CD8-positive, alpha-beta memory T cell (primary cell): ENCODE data around the gene FST. TPM values are rescaled to one million over a fixed set of nuclear protein-coding genes. Genes with fewer than 3 reads are reported as not detected.

ENCODE experiments used
- CTCF ChIA-PET: fragments of 350-600 bp; sonication (Branson Sonifier 250); formaldehyde crosslinking; loops from one replicate; lab custom pipeline; 2021; ENCODE audit warnings: antibody characterized with exemption; lab: Charles Lee
- POLR2A ChIA-PET: fragments of 350-600 bp; sonication (Branson Sonifier 250); formaldehyde crosslinking; loops from one replicate; lab custom pipeline; 2021; ENCODE audit warnings: antibody characterized with exemption; lab: Charles Lee
- DNase-seq, 5 donors: peaks; one replicate each; pipeline versions ENCODE4 v3.0.0 to v3.0.0-alpha.2; 2020 to 2022; ENCODE audit warnings: mixed read lengths in 1 of 5
- H3K27ac ChIP-seq: one replicate; pipeline ENCODE4 v1.7.0; 2013; ENCODE audit warnings: low read depth, mild to moderate bottlenecking, low read length, moderate library complexity
- H3K27me3 ChIP-seq: 2 replicates; pipeline ENCODE4 v1.7.0; 2013; ENCODE audit warnings: low read length, mild to moderate bottlenecking; ENCODE audit not compliant: insufficient read depth, poor library complexity, severe bottlenecking
- H3K36me3 ChIP-seq: 2 replicates; pipeline ENCODE4 v1.7.0; 2013; ENCODE audit warnings: mild to moderate bottlenecking, low read length, moderate library complexity; ENCODE audit not compliant: insufficient read depth
- H3K4me1 ChIP-seq: 2 replicates; pipeline ENCODE4 v1.7.0; 2013; ENCODE audit warnings: mild to moderate bottlenecking, low read length, moderate library complexity; ENCODE audit not compliant: insufficient read depth
- H3K4me3 ChIP-seq: 2 replicates; pipeline ENCODE4 v1.7.0; 2013; ENCODE audit warnings: mild to moderate bottlenecking, low read length
- H3K9me3 ChIP-seq: 2 replicates; pipeline ENCODE4 v1.7.0; 2013; ENCODE audit warnings: mild to moderate bottlenecking, low read length
- H3K27ac Mint-ChIP-seq, 8 donors: one replicate each; pipeline ENCODE4 v1.8.0; 2020 to 2021; ENCODE audit warnings: mixed read lengths in 8 of 8, mild to moderate bottlenecking in 6 of 8, inconsistent platforms in 3 of 8, moderate library complexity in 3 of 8
- H3K27me3 Mint-ChIP-seq, 2 donors: one replicate each; pipeline ENCODE4 v1.8.0; 2020 to 2021; ENCODE audit warnings: mixed read lengths in 2 of 2, mild to moderate bottlenecking in 1 of 2, moderate library complexity in 1 of 2
- H3K36me3 Mint-ChIP-seq, 3 donors: one replicate each; pipeline ENCODE4 v1.8.0; 2020 to 2021; ENCODE audit warnings: mixed read lengths in 3 of 3, inconsistent platforms in 1 of 3, mild to moderate bottlenecking in 1 of 3
- H3K4me1 Mint-ChIP-seq, 3 donors: one replicate each; pipeline ENCODE4 v1.8.0; 2020 to 2021; ENCODE audit warnings: mixed read lengths in 3 of 3, inconsistent platforms in 1 of 3, mild to moderate bottlenecking in 1 of 3
- H3K4me3 Mint-ChIP-seq, 7 donors: one replicate each; pipeline ENCODE4 v1.8.0; 2020 to 2021; ENCODE audit warnings: mixed read lengths in 7 of 7, mild to moderate bottlenecking in 6 of 7, moderate library complexity in 4 of 7, inconsistent platforms in 2 of 7
- H3K9me3 Mint-ChIP-seq, 5 donors: one replicate each; pipeline ENCODE4 v1.8.0; 2020 to 2022; ENCODE audit warnings: mixed read lengths in 5 of 5, mild to moderate bottlenecking in 3 of 5, moderate library complexity in 2 of 5, inconsistent platforms in 1 of 5
- polyA plus RNA-seq: library from polyadenylated mRNA; unstranded; fragments of 300-500 nt; fragmentation: Illumina TruSeq; gene quantifications from one replicate; pipeline ENCODE4 v1.2.3, GENCODE V29; 2021
- total RNA-seq, 2 experiments: library from RNA; stranded (reverse); gene quantifications; one replicate each; pipeline ENCODE4 v1.2.3, GENCODE V29; 2021

FST gene
- total and polyA plus RNA-seq, 3 experiments from 2014 or later: 0.13 TPM; not detected in 2

- no peak for DNase-seq
- ChIA-PET CTCF (no interaction called here), POLR2A (interaction anchor here (0.7 kb wide), 1 partner anchor 119 kb away, joined by 3 read pairs; no protein-coding TSS in a partner anchor)
- Mint-ChIP-seq H3K36me3 (peaks cover 0 to 2% (median 0%) of the 10 kb centered on the region in 3 donors), H3K27me3 (peaks cover 14 to 73% of the 10 kb centered on the region in 2 donors), H3K4me1 (peaks cover 21 to 28% (median 28%) of the 10 kb centered on the region in 3 donors), H3K4me3 (peak overlapping the region in 1 of 7 donors; percentile 52), H3K9me3 (no peaks in the 10 kb centered on the region), H3K27ac (no peak overlapping the region)
- Histone ChIP-seq H3K4me1 (peaks cover 12% of the 10 kb centered on the region), H3K4me3 (no peak overlapping the region), H3K36me3 (no peaks in the 10 kb centered on the region), H3K27ac (no peak overlapping the region), H3K9me3 (no peaks in the 10 kb centered on the region), H3K27me3 (peaks cover 19% of the 10 kb centered on the region)
These were observed 3.6 kb upstream of the FST start for GRCh38 chr5:53476531-53477480.

- ChIA-PET CTCF (interaction anchor here (0.7 to 1.0 kb wide), 7 partner anchors 8 to 780 kb away, joined by 3 to 5 read pairs (median 3); no protein-coding TSS in a partner anchor), POLR2A (no interaction called here)
- DNase-seq: no peak
- Mint-ChIP-seq H3K27ac (peak overlapping the region in 3 of 8 donors; percentile 10 to 61 (median 15)), H3K4me1 (peaks cover 33 to 45% (median 45%) of the 10 kb centered on the region in 3 donors), H3K36me3 (peaks cover 0 to 2% (median 0%) of the 10 kb centered on the region in 3 donors), H3K27me3 (peaks cover 21 to 67% of the 10 kb centered on the region in 2 donors), H3K4me3 (peak overlapping the region; percentile 79 to 93 (median 89)), H3K9me3 (no peaks in the 10 kb centered on the region)
- H3K36me3 ChIP-seq: no peaks in the 10 kb centered on the region
- no peaks in the 10 kb centered on the region for H3K9me3 ChIP-seq
- H3K27ac ChIP-seq: no peak overlapping the region
- peaks cover 29% of the 10 kb centered on the region for H3K27me3 ChIP-seq
- H3K4me1 ChIP-seq: peaks cover 22% of the 10 kb centered on the region
- H3K4me3 ChIP-seq: no peak overlapping the region
These were observed 1.9 kb upstream of the FST start for GRCh38 chr5:53478411-53479044.

GRCh38 chr5:53479045-53479589, 1.3 kb upstream of the FST start:
- peak overlapping the region; percentile 79 to 93 (median 89) for H3K4me3 Mint-ChIP-seq
- H3K9me3 Mint-ChIP-seq: no peaks in the 10 kb centered on the region
- H3K27me3 ChIP-seq: peaks cover 29% of the 10 kb centered on the region

GRCh38 chr5:53479590-53480415, 626 bp upstream of the FST start:
- ChIA-PET POLR2A (no interaction called here), CTCF (no interaction called here)
- peak overlapping the region; percentile 71 for H3K4me3 ChIP-seq
- peak in 2 of 5 donors; percentile 14 to 19 for DNase-seq
- no peak overlapping the region for H3K27ac ChIP-seq
- no peaks in the 10 kb centered on the region for H3K36me3 ChIP-seq
- Mint-ChIP-seq H3K9me3 (no peaks in the 10 kb centered on the region), H3K4me1 (peaks cover 36 to 52% (median 49%) of the 10 kb centered on the region in 3 donors), H3K4me3 (peak overlapping the region; percentile 79 to 93 (median 89)), H3K27ac (peak overlapping the region in 4 of 8 donors; percentile 2 to 77 (median 2)), H3K36me3 (peaks cover 0 to 2% (median 0%) of the 10 kb centered on the region in 3 donors), H3K27me3 (peaks cover 21 to 64% of the 10 kb centered on the region in 2 donors)
- peaks cover 23% of the 10 kb centered on the region for H3K27me3 ChIP-seq
- peaks cover 22% of the 10 kb centered on the region for H3K4me1 ChIP-seq
- H3K9me3 ChIP-seq: no peaks in the 10 kb centered on the region

More at GRCh38 chr5:53479045-53479589, 1.3 kb upstream of the FST start:
- DNase-seq: no peak
- ChIA-PET POLR2A (no interaction called here), CTCF (no interaction called here)
- Mint-ChIP-seq H3K27ac (peak overlapping the region in 5 of 8 donors; percentile 2 to 77 (median 3)), H3K36me3 (peaks cover 0 to 2% (median 0%) of the 10 kb centered on the region in 3 donors), H3K4me1 (peaks cover 36 to 51% (median 49%) of the 10 kb centered on the region in 3 donors), H3K27me3 (peaks cover 21 to 68% of the 10 kb centered on the region in 2 donors)
- peaks cover 22% of the 10 kb centered on the region for H3K4me1 ChIP-seq
- no peaks in the 10 kb centered on the region for H3K36me3 ChIP-seq
- no peaks in the 10 kb centered on the region for H3K9me3 ChIP-seq
- H3K4me3 ChIP-seq: peak overlapping the region; percentile 71
- no peak overlapping the region for H3K27ac ChIP-seq

- H3K27me3 ChIP-seq: peaks cover 23% of the 10 kb centered on the region
- POLR2A ChIA-PET: interaction anchor here (0.6 to 0.7 kb wide), 2 partner anchors 10 to 1056 kb away, joined by 3 read pairs; no protein-coding TSS in a partner anchor
- Mint-ChIP-seq H3K9me3 (no peaks in the 10 kb centered on the region), H3K27ac (peak overlapping the region in 1 of 8 donors; percentile 48), H3K27me3 (peaks cover 22 to 62% of the 10 kb centered on the region in 2 donors), H3K4me3 (peak overlapping the region; percentile 85 to 96 (median 88)), H3K4me1 (peaks cover 37 to 52% (median 49%) of the 10 kb centered on the region in 3 donors), H3K36me3 (peaks cover 0 to 2% (median 0%) of the 10 kb centered on the region in 3 donors)
- H3K4me3 ChIP-seq: peak overlapping the region; percentile 63
- CTCF ChIA-PET: interaction anchor here (0.7 to 1.3 kb wide), 2 partner anchors 11 to 753 kb away, joined by 3 to 5 read pairs; no protein-coding TSS in a partner anchor
- no peaks in the 10 kb centered on the region for H3K9me3 ChIP-seq
- no peak overlapping the region for H3K27ac ChIP-seq
- DNase-seq: no peak
- peaks cover 22% of the 10 kb centered on the region for H3K4me1 ChIP-seq
- H3K36me3 ChIP-seq: no peaks in the 10 kb centered on the region
These were observed 894 bp downstream of the FST start for GRCh38 chr5:53481159-53481886.

GRCh38 chr5:53481887-53482716, 1.7 kb downstream of the FST start:
- Mint-ChIP-seq H3K27ac (peak overlapping the region; percentile 19 to 91 (median 60)), H3K4me3 (peak overlapping the region; percentile 85 to 96 (median 88)), H3K4me1 (peaks cover 38 to 52% (median 49%) of the 10 kb centered on the region in 3 donors), H3K27me3 (peaks cover 16 to 55% of the 10 kb centered on the region in 2 donors), H3K9me3 (no peaks in the 10 kb centered on the region), H3K36me3 (peaks cover 0 to 2% (median 0%) of the 10 kb centered on the region in 3 donors)
- Histone ChIP-seq H3K36me3 (no peaks in the 10 kb centered on the region), H3K27me3 (peaks cover 23% of the 10 kb centered on the region), H3K9me3 (no peaks in the 10 kb centered on the region), H3K4me1 (peaks cover 22% of the 10 kb centered on the region), H3K27ac (no peak overlapping the region), H3K4me3 (peak overlapping the region; percentile 63)
- CTCF ChIA-PET: interaction anchor here (1.3 kb wide), 1 partner anchor 12 kb away, joined by 5 read pairs; no protein-coding TSS in a partner anchor
- peak in 4 of 5 donors; percentile 30 to 67 (median 52) for DNase-seq
- POLR2A ChIA-PET: no interaction called here
